H1 (cell line): ENCODE data around the gene AGPAT4. TPM values are rescaled to one million over a fixed set of nuclear protein-coding genes. Genes with fewer than 3 reads are reported as not detected.

Experiments
- CTCF ChIA-PET: fragments of 300-600 bp; sonication (Branson Sonifier 250); formaldehyde crosslinking; loops from one replicate; lab custom pipeline; 2021; ENCODE audit not compliant: partially characterized antibody; lab: Charles Lee
- POLR2A ChIA-PET: fragments of 300-600 bp; sonication (Branson Sonifier 250); formaldehyde crosslinking; loops from one replicate; lab custom pipeline; 2021; ENCODE audit warnings: inconsistent platforms; ENCODE audit not compliant: partially characterized antibody; lab: Charles Lee
- DNase-seq, 2 experiments: peaks; one replicate each; pipeline versions ENCODE4 v3.0.0 to v3.0.0-alpha.2; 2010 to 2022; ENCODE audit warnings: low spot score in 2 of 2, low read depth in 1 of 2, mixed read lengths in 1 of 2
- FAIRE-seq: peaks from 2 replicates; lab custom pipeline; 2011; peaks lifted over from hg19 to GRCh38; lab: Jason Lieb, UNC
- H2AFZ ChIP-seq: 2 replicates; pipeline ENCODE4 v1.8.1; 2012; ENCODE audit warnings: low read length, inconsistent platforms
- H2AK5ac ChIP-seq: 2 replicates; pipeline ENCODE4 v1.6.1; 2013; ENCODE audit warnings: low read depth, low read length
- H2BK120ac ChIP-seq: replicated peaks from 2 replicates; pipeline ENCODE3; 2013; ENCODE audit warnings: low read depth, low read length, inconsistent platforms
- H2BK12ac ChIP-seq: 2 replicates; pipeline ENCODE4 v1.6.1; 2013; ENCODE audit warnings: low read depth, low read length
- H2BK15ac ChIP-seq: 2 replicates; pipeline ENCODE4 v1.6.1; 2013; ENCODE audit warnings: low read length
- H2BK20ac ChIP-seq: 2 replicates; pipeline ENCODE4 v1.6.1; 2013; ENCODE audit warnings: low read length
- H2BK5ac ChIP-seq: 2 replicates; pipeline ENCODE4 v1.6.1; 2013; ENCODE audit warnings: low read depth, low read length
- H3K14ac ChIP-seq: 2 replicates; pipeline ENCODE4 v1.6.1; 2013; ENCODE audit warnings: inconsistent platforms; ENCODE audit not compliant: insufficient read length
- H3K18ac ChIP-seq: 2 replicates; pipeline ENCODE4 v1.6.1; 2013; ENCODE audit warnings: low read length; ENCODE audit errors: extremely low read depth
- H3K23ac ChIP-seq: 2 replicates; pipeline ENCODE4 v1.6.1; 2013; ENCODE audit warnings: inconsistent platforms; ENCODE audit not compliant: insufficient read length
- H3K23me2 ChIP-seq: 2 replicates; pipeline ENCODE4 v1.6.1; 2013; ENCODE audit warnings: low read depth, low read length
- H3K27ac ChIP-seq: 2 replicates; pipeline ENCODE4 v1.6.1; 2011; ENCODE audit warnings: low read depth, low read length, inconsistent platforms
- H3K27me3 ChIP-seq, 4 experiments: replicated peaks in 1 of 4; 1 replicate in 1 of 4; 2 replicates in 3 of 4; pipeline versions ENCODE4 v1.6.1 to v1.8.1; 2011 to 2013; ENCODE audit warnings: low read length in 3 of 4, mild to moderate bottlenecking in 3 of 4, inconsistent platforms in 2 of 4, mixed read lengths in 2 of 4, moderate library complexity in 1 of 4; ENCODE audit not compliant: control insufficient read depth in 3 of 4, insufficient read depth in 3 of 4; ENCODE audit errors: extremely low read depth in 1 of 4
- H3K36me3 ChIP-seq, 4 experiments: 2 replicates each; pipeline versions ENCODE4 v1.6.1 to v1.8.1; 2011 to 2013; ENCODE audit warnings: mild to moderate bottlenecking in 4 of 4, low read length in 3 of 4, moderate library complexity in 2 of 4, control low read depth in 1 of 4, inconsistent platforms in 1 of 4; ENCODE audit not compliant: insufficient read depth in 4 of 4, control insufficient read depth in 2 of 4
- H3K4ac ChIP-seq: replicated peaks from 2 replicates; pipeline ENCODE3; 2013; ENCODE audit warnings: low read length, low read depth, mixed read lengths, inconsistent platforms; ENCODE audit not compliant: insufficient read length
- H3K4me1 ChIP-seq, 4 experiments: replicated peaks in 1 of 4; 1 replicate in 1 of 4; 2 replicates in 3 of 4; pipeline versions ENCODE4 v1.6.1 to v1.8.1; 2011 to 2013; ENCODE audit warnings: low read length in 3 of 4, inconsistent platforms in 2 of 4, mixed read lengths in 1 of 4; ENCODE audit not compliant: insufficient read depth in 4 of 4, control insufficient read depth in 3 of 4
- H3K4me2 ChIP-seq, 2 experiments: 2 replicates each; pipeline versions ENCODE4 v1.6.1 to v1.8.1; 2011 to 2013; ENCODE audit warnings: low read depth in 2 of 2, low read length in 2 of 2, control low read depth in 1 of 2, inconsistent platforms in 1 of 2, mild to moderate bottlenecking in 1 of 2; ENCODE audit not compliant: insufficient read depth in 1 of 2
- H3K4me3 ChIP-seq, 4 experiments: fragments of 200-600, 300-600 bp in 1 of 4; sonication (generic), shearing (Covaris generic), sonication (Bioruptor Twin) in 1 of 4; 2 replicates each; pipeline versions ENCODE4 v1.5.1 to v1.8.1; 2011 to 2016; ENCODE audit warnings: low read length in 4 of 4, low read depth in 3 of 4, control low read depth in 2 of 4, inconsistent platforms in 2 of 4, mild to moderate bottlenecking in 2 of 4, mixed read lengths in 1 of 4, moderate library complexity in 1 of 4; ENCODE audit not compliant: insufficient read depth in 2 of 4; ENCODE audit errors: extremely low read depth in 1 of 4
- H3K56ac ChIP-seq: replicated peaks from 2 replicates; pipeline ENCODE3; 2013; ENCODE audit warnings: low read depth, mild to moderate bottlenecking, mixed read lengths, low read length, inconsistent platforms; ENCODE audit not compliant: insufficient read length
- H3K79me1 ChIP-seq: 2 replicates; pipeline ENCODE4 v1.6.1; 2013; ENCODE audit warnings: low read depth, low read length, control low read depth
- H3K79me2 ChIP-seq, 2 experiments: 2 replicates each; pipeline versions ENCODE4 v1.6.1 to v1.8.1; 2012 to 2013; ENCODE audit warnings: low read length in 2 of 2, mild to moderate bottlenecking in 2 of 2, inconsistent platforms in 1 of 2; ENCODE audit not compliant: insufficient read depth in 2 of 2, control insufficient read depth in 1 of 2
- H3K9ac ChIP-seq, 4 experiments: replicated peaks in 1 of 4; 1 replicate in 1 of 4; 2 replicates in 3 of 4; pipeline versions ENCODE4 v1.6.1 to v1.8.1; 2011 to 2013; ENCODE audit warnings: low read depth in 3 of 4, low read length in 3 of 4, control low read depth in 2 of 4, mild to moderate bottlenecking in 2 of 4, moderate library complexity in 2 of 4, inconsistent platforms in 1 of 4; ENCODE audit errors: extremely low read depth in 1 of 4
- H3K9me3 ChIP-seq, 2 experiments: 2 replicates each; pipeline versions ENCODE4 v1.6.1 to v1.8.1; 2012 to 2013; ENCODE audit warnings: mild to moderate bottlenecking in 2 of 2, moderate library complexity in 2 of 2, control low read depth in 1 of 2, inconsistent platforms in 1 of 2, low read depth in 1 of 2, low read length in 1 of 2, mixed read lengths in 1 of 2; ENCODE audit not compliant: insufficient read depth in 2 of 2
- H4K20me1 ChIP-seq, 2 experiments: replicated peaks in 1 of 2; 2 replicates each; pipeline versions ENCODE3 to v1.8.1; 2011 to 2013; ENCODE audit warnings: inconsistent platforms in 2 of 2, low read length in 2 of 2, mild to moderate bottlenecking in 1 of 2; ENCODE audit not compliant: insufficient read depth in 2 of 2, control insufficient read depth in 1 of 2
- H4K5ac ChIP-seq: 2 replicates; pipeline ENCODE4 v1.6.1; 2013; ENCODE audit warnings: low read length, low read depth, mixed read lengths, inconsistent platforms; ENCODE audit not compliant: insufficient read length
- H4K8ac ChIP-seq: 2 replicates; pipeline ENCODE4 v1.8.0; 2013; ENCODE audit warnings: mild to moderate bottlenecking, moderate library complexity, low read length, inconsistent platforms; ENCODE audit not compliant: insufficient read depth; ENCODE audit errors: extremely low read depth
- H4K91ac ChIP-seq: replicated peaks from 2 replicates; pipeline ENCODE3; 2013; ENCODE audit warnings: low read length, mixed read lengths, inconsistent platforms; ENCODE audit not compliant: insufficient read length
- JUND ChIP-seq: IDR thresholded peaks from 2 replicates; pipeline ENCODE4 v1.6.1; 2011; ENCODE audit warnings: mild to moderate bottlenecking, improper control_type of control experiment, low read length
- KDM4A ChIP-seq: IDR thresholded peaks from one replicate; pipeline ENCODE4 v1.7.1; 2012; ENCODE audit warnings: low read depth, mild to moderate bottlenecking, moderate library complexity, low read length, inconsistent platforms; ENCODE audit not compliant: severe bottlenecking
- YY1 ChIP-seq: IDR thresholded peaks from 2 replicates; pipeline ENCODE4 v1.6.1; 2011; ENCODE audit warnings: low read depth, mild to moderate bottlenecking, low read length
- WGBS, 2 experiments: shearing (Covaris generic) in 1 of 2; methylation state at CpG; one replicate each; pipeline versions ENCODE4 v1.1.6 to v1.1.7; 2013 to 2015; ENCODE audit warnings: low lambda C conversion rate in 2 of 2, mixed read lengths in 2 of 2, inconsistent platforms in 1 of 2, low coverage in 1 of 2, missing lambda C conversion rate in 1 of 2; ENCODE audit not compliant: insufficient replicate concordance in 2 of 2, insufficient coverage in 1 of 2, insufficient read length in 1 of 2; ENCODE audit errors: extremely low coverage in 1 of 2, missing lambda C conversion rate in 1 of 2; 5-methylcytosine and 5-hydroxymethylcytosine counted together
- polyA plus RNA-seq, 7 experiments: library from polyadenylated mRNA; depleted of rRNA in 3 of 7; stranded (reverse) in 5 of 7; unstranded in 2 of 7; fragments of >200 nt in 5 of 7; fragments of 200-250 nt in 2 of 7; gene quantifications; 1 replicate in 5 of 7; 2 replicates in 1 of 7; 4 replicates in 1 of 7; pipeline versions ENCODE4 v1.2.1 to v1.2.3, GENCODE V29; 2011 to 2013; ENCODE audit warnings: missing spikeins in 2 of 7, mixed read lengths in 2 of 7
- total RNA-seq: library from RNA; stranded (reverse); fragmentation: NEBNext Ultra II Directional; extraction: Animal tissue kit (Norgen Biotek cat#: 25700); gene quantifications from 2 replicates; pipeline ENCODE4 v1.2.1, GENCODE V29; 2021

The AGPAT4 gene
- total and polyA plus RNA-seq, 2 of the 8 experiments (the other 6 are each of a cell fraction or from before 2014, with no cell fraction given) = 13.5 to 23.8 TPM

DNA sequence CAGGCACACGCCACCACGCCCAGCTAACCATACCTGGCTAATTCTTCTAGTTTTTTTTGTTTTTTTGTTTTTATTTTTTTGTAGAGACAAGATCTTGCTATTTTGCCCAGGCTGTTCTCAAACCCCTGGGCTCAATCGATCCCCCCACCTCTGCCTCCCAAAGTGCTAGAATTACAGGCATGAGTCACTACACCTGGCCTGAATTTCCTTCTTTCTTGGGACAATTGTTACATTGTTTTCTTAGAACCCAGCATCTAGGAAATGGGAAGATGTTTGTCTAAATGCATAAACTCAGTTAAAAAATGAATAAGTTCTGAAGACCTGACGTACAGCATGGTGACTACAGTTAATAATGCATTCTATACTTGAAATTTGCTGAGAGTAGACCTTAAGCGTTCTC lies 10.8 kb upstream of the AGPAT4 start:
- Histone ChIP-seq H4K8ac (no peak overlapping the region), H2BK20ac (no peak overlapping the region), H3K9ac (no peak overlapping the region), H4K5ac (no peak overlapping the region), H3K18ac (no peak overlapping the region), H3K4me2 (no peak overlapping the region), H2BK15ac (no peak overlapping the region), H4K20me1 (no peaks in the 10 kb centered on the region), H3K23ac (no peak overlapping the region), H3K27me3 (no peaks in the 10 kb centered on the region), H2AK5ac (no peak overlapping the region), H3K56ac (no peak overlapping the region), H3K36me3 (no peaks in the 10 kb centered on the region), H3K9me3 (peaks cover 0 to 3% of the 10 kb centered on the region in 2 experiments; a peak in 2 of 4 replicates), H3K27ac (no peak overlapping the region), H2BK12ac (no peak overlapping the region), H2BK5ac (no peak overlapping the region), H3K4ac (no peak overlapping the region), H2BK120ac (no peak overlapping the region), H2AFZ (no peak overlapping the region), H4K91ac (no peak overlapping the region), H3K4me3 (no peak overlapping the region), H3K79me2 (no peaks in the 10 kb centered on the region), H3K4me1 (no peaks in the 10 kb centered on the region), H3K23me2 (no peaks in the 10 kb centered on the region), H3K14ac (no peak overlapping the region), H3K79me1 (no peaks in the 10 kb centered on the region)
- CTCF ChIA-PET = interaction anchor here (1.2 kb wide), 1 partner anchor 72 kb away, joined by 3 read pairs; no protein-coding TSS in a partner anchor
- WGBS, 2 experiments = 89% methylated on average over 5 of the region's 5 CpGs; no CpG with 5 or more reads in 1 of the 2 experiments
- FAIRE-seq (no peak), DNase-seq (no peak)
- POLR2A ChIA-PET = interaction anchor here (4.9 kb wide), 1 partner anchor 11 kb away, joined by 33 read pairs; the partner anchor contains the start of gene AGPAT4
- no peak for TF ChIP-seq YY1
- no peak for TF ChIP-seq JUND
- TF ChIP-seq KDM4A = no peak
